OCI-M1 (cell line): ENCODE results near the gene VEGFD.
A peak's percentile ranks its signal among the peaks of the same experiment; 100 is the strongest.

ENCODE experiments used
- DNase-seq: peaks from one replicate; lab custom pipeline; 2025; lab: John Stamatoyannopoulos, UW

The VEGFD gene

DNA sequence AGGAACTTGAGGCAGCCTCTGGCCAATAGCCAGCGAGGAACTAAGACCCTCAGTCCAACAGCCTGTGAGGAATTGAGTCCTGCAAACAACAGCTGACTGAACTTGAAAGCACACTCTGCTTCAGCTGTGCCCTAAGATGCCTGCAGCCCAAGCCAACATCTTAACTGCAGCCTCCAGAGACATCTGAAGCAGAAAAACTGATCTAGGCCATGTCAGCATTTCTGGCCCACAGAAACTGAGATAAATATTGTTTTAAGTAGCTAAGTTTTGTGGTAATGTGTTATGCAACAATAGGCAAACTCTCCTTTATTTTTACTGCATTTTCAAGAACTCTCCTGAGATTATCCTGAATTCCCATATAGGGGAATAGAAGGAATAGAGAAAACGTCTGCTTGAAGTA lies 24.5 kb downstream of the VEGFD start:
- no peak for DNase-seq

- DNase-seq = no peak
Observed at GRCh38 chrX:15358533-15358932, 25.7 kb downstream of the VEGFD start.

DNA sequence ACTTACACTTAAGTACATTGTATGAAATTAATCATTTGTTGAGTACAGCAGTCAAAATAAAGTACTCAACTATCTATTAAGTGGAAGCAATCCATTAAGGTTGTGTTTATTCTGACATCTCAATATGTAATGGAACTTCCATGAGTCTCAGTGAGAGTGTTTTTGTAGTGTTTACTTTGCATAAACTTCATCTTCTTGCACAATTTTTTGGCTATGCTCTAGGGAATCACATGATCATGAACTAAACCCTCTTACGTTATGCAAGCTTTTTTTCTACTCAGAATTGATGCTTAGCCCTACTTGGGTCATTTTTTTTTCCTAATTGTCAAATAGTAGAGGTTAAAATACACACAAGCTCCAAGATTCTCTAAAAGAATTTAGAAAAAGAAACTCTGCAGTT lies 27.8 kb downstream of the VEGFD start:
- DNase-seq = no peak

- DNase-seq = no peak
Observed at GRCh38 chrX:15350329-15350996, 33.8 kb downstream of the VEGFD start.

GRCh38 chrX:15349046-15349445 lies 35.2 kb downstream of the VEGFD start:
- DNase-seq = peak; percentile 76

- DNase-seq = no peak
Observed at GRCh38 chrX:15345976-15346375, 38.2 kb downstream of the VEGFD start.

DNA sequence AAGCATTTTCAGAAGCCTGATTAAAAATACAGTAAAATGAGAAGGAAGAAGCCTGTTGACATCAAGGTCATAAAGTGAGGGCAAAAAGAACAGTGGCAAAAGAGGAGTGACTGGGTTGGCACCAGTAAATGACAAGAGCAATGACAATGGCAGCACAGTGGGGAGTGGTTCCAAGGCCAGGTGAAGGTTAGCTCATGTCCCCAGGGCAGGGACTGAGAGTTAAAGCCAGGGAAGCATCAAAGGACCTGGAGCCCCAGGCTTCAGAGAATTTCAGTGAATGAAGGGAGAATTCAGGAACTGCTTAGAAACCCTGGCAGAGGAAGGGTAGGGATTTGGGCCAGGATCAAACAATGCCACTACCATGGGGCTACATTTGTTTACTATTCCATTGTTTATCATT lies 40.1 kb downstream of the VEGFD start:
- no peak for DNase-seq

DNA sequence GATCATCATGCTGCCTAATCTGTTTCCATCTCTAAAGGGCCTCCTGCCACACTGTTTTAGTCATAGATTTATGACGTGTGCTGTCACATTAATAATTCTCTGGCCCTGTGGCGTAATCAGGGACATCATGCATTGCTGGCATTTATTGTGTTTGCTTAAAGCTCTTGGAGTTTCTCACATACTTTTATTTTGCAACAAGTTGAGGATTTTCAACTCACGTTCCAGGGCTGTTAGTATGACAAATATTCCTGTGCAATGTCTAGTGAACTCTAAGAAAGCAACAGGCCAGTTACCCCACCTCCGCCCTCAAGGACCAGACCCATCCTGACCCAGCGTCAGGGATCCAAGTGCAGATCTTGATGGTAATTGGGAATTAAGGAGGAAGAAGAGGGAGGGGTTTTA lies 41.1 kb downstream of the VEGFD start:
- no peak for DNase-seq

- DNase-seq = no peak
Observed at GRCh38 chrX:15340867-15341266, 43.3 kb downstream of the VEGFD start.

GRCh38 chrX:15336023-15336413 lies 48.2 kb downstream of the VEGFD start:
- DNase-seq = peak; percentile 22

DNA sequence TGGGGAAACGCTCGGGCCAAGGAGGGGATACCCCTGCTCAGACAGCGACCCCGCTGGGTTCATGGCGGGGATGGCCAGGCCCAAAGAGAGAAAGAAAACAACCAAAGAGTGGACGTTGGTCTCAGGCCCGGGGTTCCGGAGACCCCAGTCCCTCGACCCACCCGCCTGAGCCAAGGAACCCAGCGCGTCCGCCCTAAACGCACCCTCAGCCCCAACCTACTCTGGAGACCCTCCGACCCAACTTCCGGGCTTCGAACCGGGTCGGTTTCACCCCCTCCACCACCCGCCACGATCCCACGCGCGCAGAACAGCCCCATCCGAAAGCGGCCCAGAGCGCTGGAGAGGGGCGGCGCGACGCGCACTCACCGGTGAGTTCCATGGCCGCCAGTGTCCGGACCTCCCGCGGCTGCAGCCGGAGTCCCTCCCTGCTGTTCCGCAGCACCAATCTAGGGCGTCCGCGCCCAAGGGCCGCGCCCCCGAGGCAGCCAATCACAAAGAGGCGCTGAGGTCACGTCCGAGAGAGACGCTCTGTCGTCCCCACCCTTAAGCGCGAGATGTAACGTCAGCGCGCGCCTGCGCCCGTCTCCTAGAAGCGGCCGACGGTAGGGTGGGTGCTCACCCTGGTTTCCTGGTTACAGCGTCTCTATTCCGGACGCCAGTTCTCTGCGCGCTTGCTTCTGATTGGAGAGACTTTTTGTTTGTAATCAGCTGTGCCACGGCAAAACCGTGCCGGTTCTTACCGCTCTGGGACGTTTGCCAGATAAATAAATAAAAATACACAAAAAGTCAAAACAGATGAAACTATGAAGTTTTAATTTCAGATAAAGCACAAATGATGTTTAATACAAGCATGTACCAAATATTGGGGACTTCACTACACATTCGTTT lies 48.8 kb downstream of the VEGFD start, which contains the start of gene PIGA:
TSS of gene PIGA (minus strand) at position 389 of the 888 bp plus-strand sequence. CDS start 3,593 bp downstream, outside the sequence.
- DNase-seq = peak; percentile 96

DNA sequence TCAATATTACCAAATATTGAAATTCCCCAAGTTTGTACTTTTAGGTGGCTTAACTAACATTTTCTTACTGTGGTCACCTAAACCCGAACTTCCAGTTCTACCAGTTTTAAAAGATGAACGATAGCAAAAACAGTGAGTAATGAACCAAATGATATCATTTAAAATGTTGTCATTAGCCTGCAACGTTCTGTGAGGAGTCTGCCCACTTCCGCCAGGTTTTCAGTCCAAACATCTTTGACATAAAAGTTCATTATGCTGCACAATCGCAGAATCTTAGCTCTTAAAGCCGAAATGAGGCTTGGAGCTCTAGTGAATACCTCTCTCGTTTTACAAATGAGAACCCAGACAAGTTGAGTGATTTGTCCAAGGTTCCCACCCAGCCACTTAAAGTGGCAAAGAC lies 49.7 kb downstream of the VEGFD start:
- peak; percentile 16 for DNase-seq

GRCh38 chrX:15328821-15329220 lies 55.4 kb downstream of the VEGFD start:
- no peak for DNase-seq

DNA sequence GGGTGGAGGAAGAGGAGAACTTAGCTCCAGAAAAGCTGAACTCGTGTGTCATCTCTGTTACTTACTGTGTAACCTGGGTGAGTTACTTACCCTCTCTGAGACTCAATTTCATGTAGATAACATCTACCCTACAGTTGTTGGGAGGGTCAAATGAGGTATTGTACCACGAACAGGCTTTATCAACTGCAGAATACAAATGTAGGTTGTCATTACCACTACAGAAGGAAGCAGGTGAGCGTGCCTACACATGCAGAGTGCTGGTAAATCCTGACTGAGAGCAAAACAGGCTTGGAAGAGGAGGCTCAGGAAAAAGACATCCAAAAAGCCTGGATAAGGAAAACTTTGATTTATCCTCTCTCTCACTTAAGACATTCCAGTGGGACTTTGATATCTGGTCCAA lies 56.1 kb downstream of the VEGFD start:
- DNase-seq = no peak

GRCh38 chrX:15322472-15322871 lies 61.7 kb downstream of the VEGFD start:
- no peak for DNase-seq

DNA sequence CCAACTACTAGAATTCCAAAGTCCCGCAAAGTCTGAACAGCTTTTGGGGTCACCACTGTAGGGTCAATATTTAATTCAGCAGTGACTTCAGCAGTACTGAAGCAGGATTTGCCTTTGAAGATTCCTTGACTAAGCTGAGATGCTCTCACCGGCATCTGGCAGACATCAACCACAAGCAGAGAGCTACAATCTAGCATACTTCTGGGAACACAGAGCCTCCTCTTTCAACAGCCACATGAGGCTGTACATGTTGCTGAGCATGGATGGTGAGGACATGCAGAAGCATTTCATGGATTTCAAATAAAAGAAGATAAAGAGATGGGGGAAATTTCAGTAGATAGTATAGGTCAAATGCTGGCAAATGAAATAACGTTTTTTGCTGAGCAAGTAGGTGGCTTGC lies 62.1 kb downstream of the VEGFD start:
- DNase-seq = no peak

DNA sequence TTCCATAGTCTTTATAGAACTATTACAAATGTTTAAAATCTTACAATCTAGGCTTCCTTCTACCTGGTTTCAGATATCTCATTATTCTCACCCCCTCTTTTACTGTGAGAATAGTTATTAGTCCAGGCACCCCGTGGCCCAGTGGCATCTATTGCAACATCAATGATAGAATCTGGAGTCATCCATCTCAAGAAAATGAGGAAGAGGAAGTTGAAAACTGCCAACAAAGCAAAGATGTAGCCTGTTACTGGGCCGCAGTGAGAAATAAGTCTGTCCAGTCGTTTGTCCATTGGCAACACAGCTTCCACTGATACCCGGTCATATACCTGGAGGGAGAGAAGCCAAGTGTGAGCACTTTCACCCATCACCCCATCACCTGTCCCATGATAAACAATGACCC lies 62.8 kb downstream of the VEGFD start:
- DNase-seq = peak; percentile 57

GRCh38 chrX:15320297-15320696 lies 63.9 kb downstream of the VEGFD start:
- DNase-seq = peak; percentile 15

- no peak for DNase-seq
Observed at GRCh38 chrX:15319075-15319474, 65.1 kb downstream of the VEGFD start.

- peak; percentile 9 for DNase-seq
Observed at GRCh38 chrX:15315509-15315908, 68.7 kb downstream of the VEGFD start, which contains the start of gene ASB11. Gene ASB11, minus strand, starts transcription at chrX:15315640. Its CDS starts 35 bp downstream, at chrX:15315605.

- DNase-seq = no peak
Observed at GRCh38 chrX:15314472-15314871, 69.7 kb downstream of the VEGFD start.

- DNase-seq = no peak
Observed at GRCh38 chrX:15311119-15311518, 73.1 kb downstream of the VEGFD start.

DNA sequence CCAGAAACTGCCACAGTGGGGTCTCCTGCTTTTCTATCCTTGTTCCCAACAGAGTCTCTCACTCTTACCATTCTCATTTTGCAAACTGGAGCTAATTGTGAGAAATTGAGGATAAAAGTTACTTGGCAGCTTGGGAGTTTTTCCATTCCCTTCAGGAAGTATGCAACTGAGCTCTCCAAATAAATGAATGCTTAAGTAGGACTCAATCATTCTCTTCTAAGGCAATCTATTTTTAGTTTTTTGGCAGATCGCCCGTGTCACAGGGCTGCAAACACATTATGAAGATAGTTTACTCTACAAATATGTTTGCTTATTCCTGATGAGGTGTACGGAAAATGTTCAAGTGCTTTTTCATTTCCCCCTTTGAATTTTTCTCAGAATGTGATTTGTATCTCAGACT lies 74.1 kb downstream of the VEGFD start:
- DNase-seq = peak; percentile 28
